PC-3 (cell line): ENCODE results near the gene ARNT2. TPM values are rescaled to one million over a fixed set of nuclear protein-coding genes. Genes with fewer than 3 reads are reported as not detected.

Experiments used
- ATAC-seq: fragments of 200-7000 bp; cut with Tn5 transposase; 2 replicates; pipeline ENCODE4 v1.9.1; 2020; ENCODE audit warnings: mild to moderate bottlenecking, moderate library complexity
- BruUV-seq: library from RNA; stranded (reverse); fragments of 400-500 nt; replicated peaks from 2 replicates; lab custom pipeline; 2021; lab: Mats Ljungman, UMichigan
- CTCF ChIA-PET: fragments of 300-600 bp; sonication (Branson Sonifier 250); formaldehyde crosslinking; loops from one replicate; lab custom pipeline; 2022; ENCODE audit warnings: antibody characterized with exemption; lab: Charles Lee
- POLR2A ChIA-PET: fragments of 300-600 bp; sonication (Branson Sonifier 250); formaldehyde crosslinking; loops from one replicate; lab custom pipeline; 2022; ENCODE audit warnings: antibody characterized with exemption; ENCODE audit not compliant: unreplicated experiment; lab: Charles Lee
- DNase-seq: peaks from one replicate; pipeline ENCODE4 v3.0.0-alpha.2; 2015
- H2AFZ ChIP-seq: fragments of 300-600 bp; sonication (generic); 2 replicates; pipeline ENCODE4 v1.6.0; 2016; ENCODE audit warnings: antibody characterized with exemption, low read length
- H3F3A ChIP-seq: fragments of 300-600 bp; sonication (generic); one replicate; pipeline ENCODE4 v1.6.0; 2017; ENCODE audit warnings: antibody characterized with exemption, low read length, control low read depth, mild to moderate bottlenecking; ENCODE audit not compliant: unreplicated experiment
- H3K27ac ChIP-seq: fragments of 300-600 bp; sonication (generic); 2 replicates; pipeline ENCODE4 v1.5.1; 2016; ENCODE audit warnings: mild to moderate bottlenecking, low read length
- H3K27me3 ChIP-seq: fragments of 300-600 bp; sonication (generic); 2 replicates; pipeline ENCODE4 v1.6.1; 2016; ENCODE audit warnings: low read length, mixed read lengths
- H3K36me3 ChIP-seq: fragments of 300-600 bp; sonication (generic); 2 replicates; pipeline ENCODE4 v1.6.1; 2016; ENCODE audit warnings: low read depth, mixed run types, low read length, mixed read lengths
- H3K4me1 ChIP-seq: fragments of 300-600 bp; sonication (generic); 2 replicates; pipeline ENCODE4 v1.5.1; 2016; ENCODE audit warnings: low read length; ENCODE audit not compliant: insufficient read depth
- H3K4me2 ChIP-seq: fragments of 300-600 bp; sonication (generic); 2 replicates; pipeline ENCODE4 v1.6.0; 2016; ENCODE audit warnings: low read length
- H3K4me3 ChIP-seq: fragments of 300-600 bp; sonication (generic); 2 replicates; pipeline ENCODE4 v1.5.1; 2016; ENCODE audit warnings: mild to moderate bottlenecking, low read length, mixed read lengths
- H3K79me2 ChIP-seq: fragments of 300-600 bp; sonication (generic); 2 replicates; pipeline ENCODE4 v1.6.1; 2017; ENCODE audit warnings: low read length, mixed read lengths
- H3K9ac ChIP-seq: fragments of 300-600 bp; sonication (generic); 2 replicates; pipeline ENCODE4 v1.6.0; 2016; ENCODE audit warnings: mild to moderate bottlenecking, low read length
- H3K9me2 ChIP-seq: fragments of 300-600 bp; sonication (generic); replicated peaks from 2 replicates; pipeline ENCODE4 v1.6.1; 2016; ENCODE audit warnings: mixed run types, low read length, mixed read lengths
- H3K9me3 ChIP-seq: fragments of 300-600 bp; sonication (generic); 2 replicates; pipeline ENCODE4 v1.6.1; 2016; ENCODE audit warnings: low read length, mixed read lengths
- H4K20me1 ChIP-seq: fragments of 300-600 bp; sonication (generic); 2 replicates; pipeline ENCODE4 v1.6.1; 2016; ENCODE audit warnings: low read length, mixed read lengths
- EZH2 ChIP-seq: fragments of 300-600 bp; sonication (generic); IDR thresholded peaks from one replicate; pipeline ENCODE4 v1.6.1; 2017; ENCODE audit warnings: antibody characterized with exemption, mild to moderate bottlenecking, low read length; ENCODE audit not compliant: unreplicated experiment
- EZH2phosphoT487 ChIP-seq: fragments of 300-600 bp; sonication (generic); IDR thresholded peaks from 2 replicates; pipeline ENCODE4 v1.6.1; 2018; ENCODE audit warnings: mild to moderate bottlenecking, antibody characterized with exemption, low read length, borderline replicate concordance
- intact Hi-C: fragments of 100-400 bp; cut with micrococcal nuclease; formaldehyde crosslinking; loops from 2 replicates; pipeline ENCODE4 v1.9.0; 2023
- total RNA-seq: library from RNA; depleted of rRNA; stranded (reverse); fragments of >200 nt; gene quantifications from 2 replicates; pipeline ENCODE4 v1.2.3, GENCODE V29; 2014
- TF ChIP-seq, protein P1 (sequence below): fragments of 300-600 bp; sonication (generic); conservative IDR thresholded peaks from 2 replicates; pipeline ENCODE4 v1.5.1; 2017; ENCODE audit warnings: antibody characterized with exemption, low read depth, mild to moderate bottlenecking, low read length

Gene ARNT2
- total RNA-seq, 1 experiment from 2014 or later, result 0.11 TPM

DNA sequence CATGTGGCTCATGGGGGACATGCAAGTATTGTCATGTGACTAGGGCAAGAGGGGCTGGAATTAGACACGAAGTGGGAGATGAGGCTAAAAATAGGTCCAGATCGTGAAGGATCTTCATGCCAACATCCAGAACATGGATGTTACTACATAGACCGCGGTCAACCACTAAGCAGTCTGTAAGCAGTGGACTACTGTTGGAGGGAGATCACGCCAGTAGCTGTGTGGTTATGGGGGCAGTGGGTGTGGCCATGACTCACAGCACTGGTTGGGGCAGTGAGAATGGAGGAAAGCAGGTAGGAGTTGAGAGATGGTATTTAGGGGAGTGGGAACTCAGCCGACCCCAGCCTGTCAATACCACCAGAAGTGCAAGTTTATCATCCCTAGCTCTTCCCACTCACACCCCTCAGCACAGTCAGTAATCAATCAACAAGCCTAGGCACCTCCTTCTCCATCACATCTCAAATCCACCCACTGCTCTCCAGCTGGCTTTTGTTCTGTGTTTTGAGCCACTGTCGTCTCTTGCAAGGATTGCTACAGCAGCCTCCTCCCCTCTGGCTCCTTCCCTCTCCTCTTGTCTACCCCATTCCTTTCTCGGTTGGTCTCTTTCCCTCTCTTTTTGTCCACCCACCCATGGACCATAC lies 183.8 kb downstream of the ARNT2 start:
- CTCF ChIA-PET, result interaction anchor here (1.1 kb wide), 1 partner anchor 188 kb away, joined by 3 read pairs; no protein-coding TSS in a partner anchor
- POLR2A ChIA-PET, result no interaction called here
- ATAC-seq (no peak), DNase-seq (peak; percentile 27)
- H3K79me2 ChIP-seq, result no peaks in the 10 kb centered on the region
- peak overlapping the region; percentile 97 for H3K27ac ChIP-seq
- H2AFZ ChIP-seq, result no peak overlapping the region
- no peaks in the 10 kb centered on the region for H3K9me3 ChIP-seq
- no peak overlapping the region for H3K4me3 ChIP-seq
- no peaks in the 10 kb centered on the region for H4K20me1 ChIP-seq
- peak overlapping the region; percentile 61 for H3K4me2 ChIP-seq
- no TSS peak for BruUV-seq
- H3K9me2 ChIP-seq, result no peaks in the 10 kb centered on the region
- no peaks in the 10 kb centered on the region for H3K27me3 ChIP-seq
- TF ChIP-seq, protein P1, sequence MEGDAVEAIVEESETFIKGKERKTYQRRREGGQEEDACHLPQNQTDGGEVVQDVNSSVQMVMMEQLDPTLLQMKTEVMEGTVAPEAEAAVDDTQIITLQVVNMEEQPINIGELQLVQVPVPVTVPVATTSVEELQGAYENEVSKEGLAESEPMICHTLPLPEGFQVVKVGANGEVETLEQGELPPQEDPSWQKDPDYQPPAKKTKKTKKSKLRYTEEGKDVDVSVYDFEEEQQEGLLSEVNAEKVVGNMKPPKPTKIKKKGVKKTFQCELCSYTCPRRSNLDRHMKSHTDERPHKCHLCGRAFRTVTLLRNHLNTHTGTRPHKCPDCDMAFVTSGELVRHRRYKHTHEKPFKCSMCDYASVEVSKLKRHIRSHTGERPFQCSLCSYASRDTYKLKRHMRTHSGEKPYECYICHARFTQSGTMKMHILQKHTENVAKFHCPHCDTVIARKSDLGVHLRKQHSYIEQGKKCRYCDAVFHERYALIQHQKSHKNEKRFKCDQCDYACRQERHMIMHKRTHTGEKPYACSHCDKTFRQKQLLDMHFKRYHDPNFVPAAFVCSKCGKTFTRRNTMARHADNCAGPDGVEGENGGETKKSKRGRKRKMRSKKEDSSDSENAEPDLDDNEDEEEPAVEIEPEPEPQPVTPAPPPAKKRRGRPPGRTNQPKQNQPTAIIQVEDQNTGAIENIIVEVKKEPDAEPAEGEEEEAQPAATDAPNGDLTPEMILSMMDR, result no peak
- TF ChIP-seq EZH2 (no peak), EZH2phosphoT487 (no peak)
- intact Hi-C loops, result loop anchor here (5.0 to 10.0 kb wide), 2 partner anchors 104 to 157 kb away; no protein-coding TSS in a partner anchor
- H3K36me3 ChIP-seq, result no peaks in the 10 kb centered on the region
- peaks cover 45% of the 10 kb centered on the region for H3K4me1 ChIP-seq
- no peaks in the 10 kb centered on the region for H3F3A ChIP-seq
- peak overlapping the region; percentile 84 for H3K9ac ChIP-seq

DNA sequence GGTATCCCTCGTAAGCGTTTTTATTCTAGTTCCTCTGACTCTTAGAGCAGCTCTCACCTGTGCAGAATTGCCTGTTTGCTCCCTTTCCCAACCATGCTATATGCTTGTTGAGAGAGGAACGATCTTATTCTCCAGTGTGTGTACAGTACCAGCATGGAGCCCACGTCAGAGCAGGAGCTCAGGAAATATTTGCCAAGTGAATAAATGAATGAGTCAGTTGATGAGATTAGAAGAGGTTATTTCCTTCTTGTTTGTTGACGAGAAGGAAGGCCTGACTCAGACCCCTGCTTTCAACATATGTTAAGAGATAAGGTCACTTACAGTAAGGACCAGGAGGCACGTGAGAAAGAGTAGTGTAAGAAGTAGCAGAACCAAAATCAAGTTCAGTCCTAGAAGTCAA lies 184.6 kb downstream of the ARNT2 start:
- ChIA-PET POLR2A (no interaction called here), CTCF (interaction anchor here (0.6 to 1.1 kb wide), 2 partner anchors 153 to 187 kb away, joined by 3 to 5 read pairs; no protein-coding TSS in a partner anchor)
- ATAC-seq, result peak; percentile 88
- Histone ChIP-seq H3K9me3 (no peaks in the 10 kb centered on the region), H3K9me2 (no peaks in the 10 kb centered on the region), H3F3A (no peaks in the 10 kb centered on the region), H3K27me3 (no peaks in the 10 kb centered on the region), H3K27ac (peak overlapping the region; percentile 97), H3K4me1 (peaks cover 45% of the 10 kb centered on the region), H3K36me3 (no peaks in the 10 kb centered on the region), H3K9ac (peak overlapping the region; percentile 84), H3K79me2 (no peaks in the 10 kb centered on the region), H2AFZ (no peak overlapping the region), H4K20me1 (no peaks in the 10 kb centered on the region), H3K4me3 (no peak overlapping the region), H3K4me2 (peak overlapping the region; percentile 61)
- no peak for TF ChIP-seq EZH2phosphoT487
- TF ChIP-seq, protein P1, result no peak
- no peak for TF ChIP-seq EZH2
- BruUV-seq, result no TSS peak
- DNase-seq, result peak; percentile 93
- intact Hi-C loops, result loop anchor here (5.0 to 10.0 kb wide), 2 partner anchors 104 to 156 kb away; no protein-coding TSS in a partner anchor

DNA sequence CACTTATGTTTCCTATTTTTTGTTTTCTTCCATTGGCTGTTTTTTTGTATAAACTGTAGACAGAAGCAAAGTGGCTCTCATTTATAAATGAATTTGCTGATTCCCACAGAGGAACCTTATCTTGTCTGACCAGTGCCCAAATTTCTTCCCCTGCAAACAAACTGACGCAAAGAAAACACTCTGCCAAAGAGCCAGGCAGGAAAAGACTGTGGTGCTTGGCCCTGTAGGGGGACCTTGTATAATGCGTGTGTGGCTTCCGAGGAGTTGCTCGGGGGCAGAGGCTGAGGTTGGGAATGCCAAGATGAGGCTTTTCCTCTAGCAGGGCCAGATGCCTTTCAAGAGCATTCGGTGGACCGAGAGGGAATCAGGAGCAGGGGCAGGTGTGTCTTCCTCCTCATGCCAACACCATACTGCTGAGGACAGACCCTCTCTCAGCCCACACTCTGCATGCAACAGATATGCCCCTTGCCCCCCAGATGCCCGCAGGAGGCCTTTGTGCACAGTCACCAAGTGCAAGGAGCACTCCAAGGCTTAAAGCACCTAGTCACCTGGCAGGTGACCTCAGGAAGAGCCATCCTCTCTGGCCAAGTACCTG lies 186.7 kb downstream of the ARNT2 start:
- H3K27me3 ChIP-seq, result no peaks in the 10 kb centered on the region
- BruUV-seq, result no TSS peak
- no peak overlapping the region for H3K4me2 ChIP-seq
- H3K36me3 ChIP-seq, result no peaks in the 10 kb centered on the region
- H3K79me2 ChIP-seq, result no peaks in the 10 kb centered on the region
- DNase-seq (no peak), ATAC-seq (no peak)
- no peak overlapping the region for H2AFZ ChIP-seq
- H3K4me3 ChIP-seq, result no peak overlapping the region
- intact Hi-C loops, result loop anchor here (10.0 kb wide), 1 partner anchor 384 kb away; no protein-coding TSS in a partner anchor
- no peaks in the 10 kb centered on the region for H3F3A ChIP-seq
- no peaks in the 10 kb centered on the region for H3K9me3 ChIP-seq
- H3K9ac ChIP-seq, result no peak overlapping the region
- CTCF ChIA-PET, result no interaction called here
- POLR2A ChIA-PET, result no interaction called here
- no peak for TF ChIP-seq EZH2phosphoT487
- TF ChIP-seq, protein P1, result no peak
- TF ChIP-seq EZH2, result no peak
- H3K4me1 ChIP-seq, result peaks cover 45% of the 10 kb centered on the region
- no peaks in the 10 kb centered on the region for H3K9me2 ChIP-seq
- no peak overlapping the region for H3K27ac ChIP-seq
- H4K20me1 ChIP-seq, result no peaks in the 10 kb centered on the region
